Stimulated activated CD4-positive, alpha-beta T cell treated with anti-CD3 and anti-CD28 coated beads, Interleukin-1b, Interleukin-23, amount 100 ng/mL, for 48 hours (primary cell): ENCODE measurements around the gene RASIP1.
"Not testable (repeated sequence)": the region's sequence is repeated elsewhere in the genome, so short reads cannot be mapped to it uniquely, and the experiment has no call there.

ENCODE experiments used
- DNase-seq: peaks from one replicate; pipeline ENCODE4 v3.0.0-alpha.2; 2020

RASIP1 gene

GRCh38 chr19:48705431-48705830, 35.0 kb downstream of the RASIP1 start:
- no peak for DNase-seq

GRCh38 chr19:48703316-48703715, 37.1 kb downstream of the RASIP1 start:
- no peak for DNase-seq

- no peak for DNase-seq
These were observed 37.7 kb downstream of the RASIP1 start for GRCh38 chr19:48702701-48703100.

- no peak for DNase-seq
These were observed 42.4 kb downstream of the RASIP1 start for GRCh38 chr19:48698046-48698445.

- no peak for DNase-seq
These were observed 43.9 kb downstream of the RASIP1 start for GRCh38 chr19:48696353-48697010.

GRCh38 chr19:48695743-48696352, 44.6 kb downstream of the RASIP1 start, which contains the start of gene FUT2:
Gene FUT2, plus strand, starts transcription at chr19:48695971. Its CDS starts 6,986 bp downstream, at chr19:48702957.
- DNase-seq, result no peak

- DNase-seq, result not testable (repeated sequence)
These were observed 46.8 kb downstream of the RASIP1 start for GRCh38 chr19:48693629-48694028.

- DNase-seq, result no peak
These were observed 51.0 kb downstream of the RASIP1 start for GRCh38 chr19:48689449-48689848.

GRCh38 chr19:48687776-48688175, 52.6 kb downstream of the RASIP1 start:
- no peak for DNase-seq

- not testable (repeated sequence) for DNase-seq
These were observed 53.8 kb downstream of the RASIP1 start for GRCh38 chr19:48686637-48687036.

GRCh38 chr19:48686088-48686487, 54.3 kb downstream of the RASIP1 start:
- no peak for DNase-seq

- no peak for DNase-seq
These were observed 54.8 kb downstream of the RASIP1 start for GRCh38 chr19:48685583-48685982.

- peak; percentile 31 for DNase-seq
These were observed 57.1 kb downstream of the RASIP1 start for GRCh38 chr19:48683349-48683748.

GRCh38 chr19:48681127-48681470, 59.3 kb downstream of the RASIP1 start:
- DNase-seq, result no peak

- DNase-seq, result no peak
These were observed 59.8 kb downstream of the RASIP1 start for GRCh38 chr19:48680436-48681126.

- DNase-seq, result not testable (repeated sequence)
These were observed 60.4 kb downstream of the RASIP1 start for GRCh38 chr19:48680006-48680405.

GRCh38 chr19:48678201-48678600, 62.2 kb downstream of the RASIP1 start:
- no peak for DNase-seq

GRCh38 chr19:48676887-48677286, 63.5 kb downstream of the RASIP1 start:
- DNase-seq, result no peak

GRCh38 chr19:48676487-48676886, 63.9 kb downstream of the RASIP1 start:
- DNase-seq, result no peak

- peak; percentile 80 for DNase-seq
These were observed 65.2 kb downstream of the RASIP1 start for GRCh38 chr19:48674921-48675824.

- DNase-seq, result no peak
These were observed 66.1 kb downstream of the RASIP1 start for GRCh38 chr19:48674216-48674809.

- DNase-seq, result no peak
These were observed 66.8 kb downstream of the RASIP1 start for GRCh38 chr19:48673436-48674100.
